HuH-7 (cell line): ENCODE measurements around the gene TMA7.
A peak's percentile ranks its signal among the peaks of the same experiment; 100 is the strongest.

ENCODE experiments used
- DNase-seq: peaks from one replicate; pipeline ENCODE4 v3.0.0; 2011; ENCODE audit warnings: low spot score

The TMA7 gene

DNA sequence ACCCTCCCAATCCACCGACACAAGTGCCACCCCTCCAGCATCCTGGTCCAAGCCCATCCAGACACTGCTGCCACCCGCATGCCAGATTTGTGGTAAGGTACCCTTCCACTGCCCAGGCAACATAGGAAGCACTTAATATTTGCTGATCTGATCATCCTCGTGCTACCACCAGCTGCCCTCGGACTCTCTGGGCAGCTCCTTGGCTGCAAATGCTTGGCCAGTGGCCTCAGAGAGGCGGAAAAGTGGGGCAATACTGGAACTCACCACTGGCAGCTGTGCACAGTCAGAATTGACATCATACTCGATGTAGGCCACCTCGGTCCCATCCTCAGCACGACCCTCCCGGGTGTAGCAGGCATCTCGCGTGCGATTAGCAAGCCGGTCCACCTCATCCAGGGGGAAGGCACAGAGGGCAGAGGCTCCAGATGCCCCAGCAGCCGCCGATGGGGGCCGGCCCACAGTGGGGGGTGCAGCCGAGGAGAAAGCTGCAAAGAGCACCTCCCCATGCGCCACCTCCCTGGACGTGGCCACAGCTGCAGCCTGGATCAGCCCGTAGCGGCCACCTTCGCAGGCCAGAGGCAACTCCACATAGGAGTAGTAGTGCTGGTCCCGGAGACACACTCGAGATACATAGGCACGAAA is 16.7 kb upstream of the TMA7 start:
- DNase-seq = no peak

DNA sequence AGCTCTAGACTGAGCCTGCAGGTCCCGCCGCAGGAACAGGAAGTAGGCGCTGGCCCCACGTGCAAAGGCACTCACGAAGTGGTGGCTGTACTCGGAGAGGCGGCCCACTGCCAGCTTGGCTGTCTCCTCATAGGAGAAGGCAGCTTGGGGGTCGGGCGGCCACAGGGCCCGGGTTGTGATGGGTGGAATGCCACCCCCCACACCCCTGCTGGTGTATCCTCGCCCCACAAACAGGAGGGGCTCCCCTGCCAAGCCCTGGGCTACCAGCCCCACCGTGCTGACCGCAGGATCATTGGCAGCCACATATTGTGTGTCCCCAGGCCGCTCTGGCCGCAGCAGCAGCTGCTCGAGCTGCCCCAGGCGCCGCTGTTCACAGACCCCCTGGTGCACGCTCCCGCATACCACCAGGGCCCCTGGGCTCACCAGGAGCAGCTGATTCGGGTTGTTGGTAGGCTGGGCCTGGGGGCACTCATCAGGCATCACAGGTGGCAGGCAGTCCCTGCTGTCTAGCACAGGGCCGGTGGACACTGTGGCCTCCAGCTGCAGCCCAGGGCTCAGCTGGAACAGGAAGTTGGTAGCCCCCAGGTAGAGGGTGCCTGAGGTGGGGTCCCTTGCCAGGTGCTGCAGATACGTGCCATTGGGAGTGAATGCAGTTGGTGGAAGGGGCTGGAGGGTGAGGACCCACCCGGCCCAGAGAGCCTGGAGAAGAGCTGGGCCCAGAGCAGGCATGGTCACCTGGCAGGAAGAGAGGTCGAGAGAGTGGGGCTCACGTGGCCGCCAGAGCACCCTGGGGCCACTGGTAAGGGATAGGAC is 16.0 kb upstream of the TMA7 start:
- no peak for DNase-seq

DNA sequence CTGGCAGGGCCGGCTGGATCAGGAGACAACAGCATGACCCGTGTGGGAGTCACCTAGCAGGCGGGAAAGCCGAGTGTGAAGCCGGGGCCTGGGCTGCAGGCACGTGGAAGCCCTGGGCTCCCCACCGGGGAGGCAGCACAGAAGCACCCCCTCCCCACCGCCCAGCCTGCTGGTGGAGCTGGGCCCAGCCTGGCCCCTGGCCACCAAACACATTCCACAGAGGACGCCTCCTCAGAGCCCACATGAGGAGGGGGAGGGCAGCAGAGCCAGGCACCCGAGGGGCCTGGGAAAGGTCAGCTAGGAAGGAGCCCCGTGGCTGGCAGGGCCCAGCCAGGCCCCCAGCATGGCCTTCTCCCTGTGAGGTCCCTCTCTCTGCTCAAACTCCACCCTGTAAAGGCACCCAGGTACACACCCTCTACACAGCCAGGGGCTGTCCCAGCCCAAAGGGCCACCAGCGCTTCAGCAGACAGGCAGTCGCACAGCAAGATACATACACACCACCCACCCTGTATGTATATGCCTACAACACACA is 14.7 kb upstream of the TMA7 start:
- no peak for DNase-seq

DNA sequence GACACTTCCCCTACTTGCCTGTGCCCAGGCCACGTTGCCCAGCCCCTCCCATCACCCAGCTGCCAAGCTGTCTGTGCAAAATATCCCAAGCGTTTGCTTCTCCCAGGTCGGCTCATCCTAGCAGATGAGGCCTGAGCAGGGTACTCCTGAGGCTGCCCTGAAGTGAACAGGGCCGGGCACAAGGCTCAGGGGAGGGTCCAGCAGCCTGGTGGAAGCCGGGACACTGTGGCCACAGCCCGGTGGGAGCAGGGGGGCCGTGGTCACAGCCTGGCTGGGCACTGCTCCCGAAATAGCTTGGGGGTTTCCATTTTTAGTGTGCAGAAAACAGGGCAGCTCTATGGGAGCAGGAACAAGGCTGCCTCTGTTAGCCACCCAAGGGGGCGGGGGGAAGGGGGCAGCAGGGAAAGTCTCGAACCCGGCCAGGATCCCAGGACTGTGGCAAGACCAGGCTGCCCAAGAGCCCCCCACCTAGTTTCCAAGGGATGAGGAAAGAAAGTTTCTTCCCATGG is 13.6 kb upstream of the TMA7 start:
- no peak for DNase-seq

DNA sequence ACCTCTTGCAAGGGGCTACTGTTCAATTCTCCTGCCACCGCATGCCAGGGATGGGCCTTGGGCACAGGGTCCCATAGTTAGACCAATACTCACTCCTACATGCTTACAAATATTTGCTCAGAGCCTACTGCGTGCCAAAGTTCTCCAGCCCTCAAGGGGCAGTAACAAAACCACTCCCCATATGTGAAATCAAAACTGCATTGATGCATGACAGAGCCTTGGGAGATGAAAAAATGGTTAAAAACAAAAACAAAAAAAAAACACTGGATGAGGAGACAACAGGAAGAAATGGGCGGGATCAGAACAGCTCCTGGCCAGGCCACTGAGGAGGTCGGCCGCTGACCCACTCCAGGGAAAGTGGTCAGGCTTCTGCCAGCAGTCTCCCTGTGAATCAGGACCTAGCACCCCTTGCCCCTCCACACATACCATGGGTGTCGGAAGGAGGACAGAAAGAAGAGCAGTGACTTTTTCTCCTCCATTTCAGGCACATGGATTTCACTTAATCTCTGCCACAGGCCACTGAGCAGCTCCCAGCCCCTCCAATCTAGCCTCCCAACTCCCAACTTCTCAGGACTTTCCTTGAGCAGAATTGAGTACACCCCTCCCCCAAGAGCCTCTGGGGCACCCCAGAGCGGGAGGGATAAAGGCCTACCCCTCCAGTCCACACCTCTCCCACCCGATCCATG is 13.0 kb upstream of the TMA7 start:
- DNase-seq = no peak

DNA sequence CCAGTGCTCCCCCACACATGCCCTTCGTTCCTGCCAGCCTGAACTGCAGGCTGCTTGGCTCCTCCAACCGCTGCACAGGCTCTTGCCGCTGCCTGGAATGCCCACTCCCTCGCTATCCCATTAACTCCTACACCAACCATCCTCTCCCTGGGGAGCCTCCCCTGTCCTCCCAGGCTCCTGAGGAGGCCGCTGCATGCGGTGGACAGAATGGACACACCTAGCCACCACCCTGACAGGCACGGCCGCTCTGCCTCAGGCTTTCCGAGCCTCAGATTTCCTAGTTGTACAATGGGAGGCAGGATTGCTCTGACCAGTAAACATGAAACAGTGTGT is 12.5 kb upstream of the TMA7 start:
- no peak for DNase-seq

DNA sequence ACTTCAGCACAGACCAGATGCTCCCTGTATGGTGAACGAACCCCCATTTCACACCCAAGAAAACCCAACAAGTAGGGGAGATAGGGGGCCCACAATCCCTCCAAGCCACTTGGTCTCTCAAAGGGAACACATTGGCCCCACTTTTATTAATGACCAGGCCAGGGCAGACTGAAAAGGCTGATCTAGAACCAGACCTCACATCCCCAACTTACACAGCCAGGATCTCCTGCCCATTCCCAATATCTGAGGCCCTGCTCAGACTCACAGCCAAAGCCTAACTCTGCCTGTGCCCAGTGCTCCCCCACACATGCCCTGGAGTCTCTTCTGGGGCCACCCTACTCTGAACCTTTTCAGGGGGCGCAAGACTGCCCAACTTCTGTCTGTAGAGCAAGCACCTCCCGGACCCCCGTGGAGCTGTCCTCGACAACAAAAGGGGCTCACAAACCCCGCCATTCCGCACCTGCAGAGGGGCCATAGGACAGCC is 11.9 kb upstream of the TMA7 start:
- no peak for DNase-seq

DNA sequence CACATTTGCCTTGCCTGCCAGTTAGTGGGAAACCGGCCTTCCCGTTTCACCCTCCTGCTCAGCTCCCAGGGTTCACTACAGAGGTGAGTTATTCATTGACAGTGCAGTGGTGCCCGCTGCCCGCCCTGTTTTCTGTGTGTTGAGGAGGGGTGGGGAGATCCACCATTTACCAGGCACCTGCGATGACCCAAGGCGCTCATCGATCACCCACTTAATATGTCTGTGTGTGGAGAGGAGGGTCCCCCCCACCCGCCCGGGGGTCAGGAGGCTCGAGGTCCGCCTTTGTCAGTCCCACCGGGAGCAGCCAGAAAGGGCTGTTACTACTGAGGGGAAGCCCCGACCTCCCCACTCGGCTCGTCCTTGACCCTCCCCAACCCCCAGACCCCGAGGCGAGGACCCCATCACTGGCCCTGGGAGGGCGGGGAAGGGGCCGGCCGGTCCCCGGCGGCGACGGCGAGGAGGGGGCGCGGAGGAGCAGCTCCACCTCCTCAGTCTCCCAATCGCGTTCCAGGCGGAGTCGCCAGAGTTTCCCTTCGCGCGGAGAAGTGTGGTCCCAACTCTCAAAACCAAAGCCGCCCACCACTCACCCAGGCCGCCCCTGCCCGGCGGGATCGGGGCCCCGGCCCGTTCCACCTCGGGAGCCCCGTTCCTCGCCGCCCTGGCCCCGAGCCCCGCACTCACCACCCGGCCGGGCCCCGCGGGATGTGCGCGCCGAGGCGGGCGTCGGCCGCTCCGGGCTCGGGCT is 11.3 kb upstream of the TMA7 start:
- DNase-seq = peak; percentile 99

DNA sequence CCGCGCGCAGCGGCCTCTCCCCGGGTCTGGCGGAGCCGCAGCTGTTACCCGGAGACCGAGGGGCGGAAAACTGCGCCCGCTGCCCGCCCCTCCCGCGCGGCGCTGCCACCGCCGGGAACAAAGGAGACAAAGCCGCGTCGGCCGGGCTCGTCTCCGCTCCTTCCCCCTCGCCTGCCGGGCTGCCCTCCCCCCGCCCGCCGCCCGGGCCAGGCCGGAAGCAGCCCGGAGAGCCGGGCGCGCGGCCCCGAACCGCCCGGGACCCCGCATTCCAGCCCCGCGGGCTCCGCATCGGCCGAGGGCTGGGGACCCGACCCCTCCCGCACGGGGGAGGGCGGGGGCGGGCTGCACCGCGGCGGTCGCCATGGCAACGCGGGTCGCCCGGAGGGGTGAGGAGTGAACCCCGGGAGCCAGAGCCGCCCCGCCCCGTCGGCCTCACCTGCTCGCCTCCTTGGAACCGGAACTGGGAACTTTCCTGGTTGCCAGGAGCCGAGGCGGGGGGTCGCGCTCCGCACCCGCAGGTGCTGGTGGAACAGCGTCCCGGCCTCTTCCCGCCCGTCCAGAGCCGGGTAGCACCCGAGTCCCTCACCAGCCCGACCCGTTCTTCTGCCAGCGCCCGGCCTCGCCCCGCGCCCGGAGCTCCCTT is 10.6 kb upstream of the TMA7 start:
- DNase-seq = peak; percentile 85

DNA sequence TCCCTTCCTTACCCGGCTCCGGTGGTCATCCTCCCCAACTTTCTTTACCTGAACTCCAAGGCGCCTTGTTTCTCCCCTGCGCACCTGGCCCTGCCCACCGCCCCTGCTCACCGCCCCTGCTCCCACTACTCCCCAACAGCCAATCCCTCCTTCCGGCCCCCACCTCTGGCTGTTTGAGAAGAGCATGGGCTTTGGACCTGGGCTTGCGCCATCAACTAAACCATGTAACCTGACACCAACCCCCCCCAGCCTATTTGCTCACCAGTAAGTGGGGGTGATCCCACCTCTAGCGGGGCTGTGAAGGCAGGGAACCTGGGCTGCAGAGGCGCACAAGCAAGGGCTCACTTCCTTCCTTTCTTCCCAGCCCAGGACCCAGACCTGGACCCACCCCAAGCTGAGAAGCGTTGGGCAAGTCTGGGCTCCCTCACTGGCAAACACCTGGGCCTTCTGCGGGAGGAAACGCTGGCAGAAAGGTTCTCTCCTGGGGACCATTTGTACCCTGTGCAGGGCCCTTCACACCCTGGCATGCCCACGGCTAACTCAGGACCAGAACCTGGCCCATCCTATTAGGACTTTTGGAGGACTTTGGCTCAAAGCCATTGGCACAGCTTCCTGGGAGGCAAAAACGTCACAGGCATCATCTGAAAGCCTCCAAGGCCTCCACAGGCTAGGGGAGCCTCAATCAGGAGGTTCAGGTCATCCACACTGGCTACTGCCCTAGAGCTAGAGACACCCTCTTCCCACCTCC is 9.9 kb upstream of the TMA7 start, which contains the start of gene PLXNB1:
Gene PLXNB1 (minus strand): TSS at position 127 of the 748 bp plus-strand sequence. CDS start 5,475 bp downstream, outside the sequence.
- DNase-seq = peak; percentile 96

DNA sequence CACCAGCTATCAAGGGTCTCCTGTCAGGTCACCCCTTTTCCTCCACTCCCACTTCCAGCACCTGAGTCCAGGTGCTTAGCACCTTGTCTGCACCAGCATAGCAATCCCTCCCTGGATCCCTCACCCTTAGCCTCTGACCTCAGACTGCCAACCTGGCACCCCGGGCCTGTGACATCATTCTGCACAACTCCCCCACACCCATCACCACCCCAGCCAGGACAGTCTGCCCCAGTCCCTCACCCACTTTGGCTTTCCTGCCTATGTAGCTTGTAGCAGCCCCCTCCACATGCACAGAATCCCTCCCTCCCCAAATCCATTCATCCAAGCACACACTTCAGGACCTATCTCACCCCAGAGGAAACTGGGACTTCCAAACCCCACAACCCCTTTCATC is 9.4 kb upstream of the TMA7 start:
- no peak for DNase-seq

DNA sequence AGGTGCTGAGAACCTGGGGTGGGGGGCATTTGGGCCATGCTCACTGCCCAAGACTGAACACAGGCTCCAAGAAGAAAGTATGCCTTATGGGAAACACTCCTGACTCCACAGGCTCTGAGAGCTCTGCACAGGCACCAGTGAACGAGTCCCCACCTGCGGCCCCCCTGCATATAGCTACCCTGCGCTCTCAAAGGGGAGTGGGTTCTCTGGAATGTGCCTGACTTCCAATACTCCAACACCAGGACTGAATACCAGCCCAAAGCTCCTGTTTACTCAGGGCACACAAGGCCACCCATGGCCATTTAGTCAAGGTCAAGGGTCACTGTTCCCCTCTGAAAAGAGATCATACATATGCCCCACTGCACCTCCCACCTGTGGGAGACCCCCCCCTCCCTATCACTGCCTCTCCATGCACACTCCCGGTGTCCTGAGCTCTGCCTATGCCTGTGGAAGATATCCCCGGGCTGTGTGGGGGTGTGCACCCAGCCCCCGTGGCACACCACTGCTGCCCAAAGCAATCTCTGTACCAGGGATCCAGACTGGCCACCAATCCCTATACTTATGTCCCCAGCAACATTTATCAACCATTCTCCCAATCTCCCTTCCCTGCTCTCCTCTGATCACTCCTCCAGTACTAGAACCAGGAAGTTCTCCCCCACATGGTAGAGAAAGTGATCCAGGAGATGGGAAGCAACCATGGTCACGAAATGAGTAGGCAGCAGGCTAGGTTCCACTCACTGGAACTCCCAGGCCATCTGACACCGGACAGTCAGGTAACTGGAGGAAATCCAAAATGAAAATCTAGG is 8.6 kb upstream of the TMA7 start:
- DNase-seq = no peak

DNA sequence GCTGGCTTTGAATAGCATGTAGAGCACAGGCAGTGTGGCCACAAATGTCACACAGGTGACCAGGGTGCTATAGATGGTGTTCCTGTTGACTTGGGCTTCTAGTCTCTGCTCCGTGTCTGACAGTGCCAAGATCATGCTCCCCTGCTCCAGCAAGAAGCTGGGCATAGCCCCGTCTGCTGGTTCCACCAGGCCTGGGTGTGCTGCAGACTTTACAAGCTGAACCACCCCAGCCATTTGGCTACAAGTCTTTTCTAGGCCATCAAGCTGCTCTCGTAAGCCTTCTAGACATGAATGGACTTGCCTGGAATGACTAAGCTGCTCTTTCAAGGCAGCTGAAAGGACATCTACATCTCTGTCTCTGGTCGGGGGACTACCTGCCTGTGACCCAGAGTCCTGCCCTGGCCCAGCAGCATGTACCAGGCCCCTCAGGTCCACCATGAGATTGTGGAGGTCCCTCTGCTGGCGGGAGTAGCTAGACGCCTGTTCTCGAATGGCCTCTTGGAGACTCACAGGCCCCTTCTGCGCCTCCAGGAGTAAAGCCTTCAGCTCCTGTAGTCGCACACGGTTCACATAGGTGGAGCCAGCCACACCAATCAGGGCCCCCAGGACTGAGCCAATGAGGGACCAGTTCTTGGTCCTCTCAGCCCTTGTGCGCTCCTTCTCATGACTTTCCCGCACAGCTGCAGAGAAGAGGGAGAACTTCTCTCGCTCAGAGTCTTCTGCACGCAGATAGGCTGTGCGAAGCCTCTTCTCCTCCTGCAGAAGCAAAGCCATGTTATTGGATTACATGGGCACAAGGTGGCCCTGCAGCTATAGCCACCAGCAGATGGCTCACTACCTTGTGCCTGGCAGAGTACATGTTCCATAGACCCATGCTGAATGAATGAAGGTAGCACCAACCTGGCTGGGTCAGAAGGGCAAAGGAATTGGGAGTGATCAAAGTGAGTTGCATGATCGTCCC is 7.4 kb upstream of the TMA7 start:
- no peak for DNase-seq

DNA sequence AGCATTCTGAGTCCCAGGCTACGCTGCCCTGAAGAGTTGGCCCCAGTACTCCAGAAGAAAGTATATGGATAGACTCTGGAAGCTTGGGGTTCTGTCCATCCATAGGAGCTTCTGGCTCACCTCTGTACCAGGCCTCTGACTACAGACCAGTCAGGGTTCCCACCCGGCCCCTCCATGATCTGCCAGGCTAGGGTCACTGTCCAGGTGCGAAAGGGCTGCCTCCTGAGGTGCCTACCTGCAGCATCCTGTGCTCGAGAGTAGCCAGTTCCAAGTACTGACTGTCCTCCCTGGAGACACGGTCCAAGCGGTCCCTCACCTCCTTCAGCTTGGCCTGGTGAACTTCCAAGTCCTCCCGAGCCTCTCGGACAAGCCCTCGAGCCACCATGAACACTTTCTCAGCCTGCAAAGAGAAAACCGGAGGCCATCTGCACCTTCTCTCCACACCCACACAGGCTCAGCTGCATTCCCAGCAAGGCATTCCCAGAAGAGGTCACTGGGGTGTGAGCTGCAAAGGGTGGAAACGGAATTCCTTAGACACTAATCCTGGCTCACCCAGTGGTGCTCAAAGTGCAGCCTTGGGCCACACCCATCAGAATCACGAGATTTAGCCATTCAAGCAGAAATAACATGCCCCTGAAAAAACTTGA is 6.5 kb upstream of the TMA7 start:
- DNase-seq = no peak

DNA sequence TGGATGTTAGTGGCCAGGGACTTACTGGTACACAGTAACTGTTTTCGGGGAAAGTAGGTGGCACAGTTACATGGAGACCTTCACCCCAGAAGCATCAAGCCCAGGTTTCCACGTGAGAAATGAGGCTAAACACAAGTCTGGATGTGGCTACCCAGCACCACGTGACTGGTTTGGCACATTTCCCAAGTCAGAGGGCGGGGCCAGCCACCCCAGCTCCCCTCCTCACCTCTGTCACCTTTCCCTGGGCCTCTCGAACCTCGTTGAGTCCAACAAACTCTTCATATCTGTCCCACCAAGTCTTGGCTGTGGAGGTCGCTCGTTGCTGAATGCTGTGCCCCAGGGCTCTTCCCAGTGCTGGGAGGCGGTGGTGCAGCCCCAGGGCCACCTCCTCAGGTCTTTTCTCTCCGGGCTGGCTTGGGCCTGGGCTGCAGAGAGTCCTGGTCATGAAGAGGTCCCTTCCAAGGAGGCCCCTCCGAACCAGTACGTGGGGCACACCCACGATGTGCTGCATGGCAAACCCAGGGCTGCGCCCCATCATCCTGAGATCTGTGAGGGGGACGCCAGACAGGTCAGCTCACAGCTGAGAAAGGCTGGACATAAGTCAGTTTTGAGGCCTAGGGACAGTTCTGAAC is 5.3 kb upstream of the TMA7 start:
- no peak for DNase-seq

DNA sequence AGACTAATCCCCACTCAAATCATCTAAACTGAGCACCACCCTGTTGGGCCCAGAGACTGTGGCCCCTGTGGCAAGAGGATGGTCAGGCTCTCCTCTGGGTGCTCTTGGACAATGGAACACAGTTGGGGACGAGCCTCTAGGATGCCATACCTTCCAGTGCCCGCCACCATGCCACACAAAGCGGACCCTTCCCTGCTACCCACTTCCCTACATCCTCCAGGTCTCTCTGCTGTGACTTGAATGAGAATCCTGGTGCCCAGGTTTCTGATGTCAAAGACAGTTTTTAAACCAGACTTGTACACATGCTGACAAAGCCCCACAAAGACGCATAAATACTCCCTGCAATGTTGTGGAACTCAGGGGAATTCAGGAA is 4.8 kb upstream of the TMA7 start:
- DNase-seq = no peak

DNA sequence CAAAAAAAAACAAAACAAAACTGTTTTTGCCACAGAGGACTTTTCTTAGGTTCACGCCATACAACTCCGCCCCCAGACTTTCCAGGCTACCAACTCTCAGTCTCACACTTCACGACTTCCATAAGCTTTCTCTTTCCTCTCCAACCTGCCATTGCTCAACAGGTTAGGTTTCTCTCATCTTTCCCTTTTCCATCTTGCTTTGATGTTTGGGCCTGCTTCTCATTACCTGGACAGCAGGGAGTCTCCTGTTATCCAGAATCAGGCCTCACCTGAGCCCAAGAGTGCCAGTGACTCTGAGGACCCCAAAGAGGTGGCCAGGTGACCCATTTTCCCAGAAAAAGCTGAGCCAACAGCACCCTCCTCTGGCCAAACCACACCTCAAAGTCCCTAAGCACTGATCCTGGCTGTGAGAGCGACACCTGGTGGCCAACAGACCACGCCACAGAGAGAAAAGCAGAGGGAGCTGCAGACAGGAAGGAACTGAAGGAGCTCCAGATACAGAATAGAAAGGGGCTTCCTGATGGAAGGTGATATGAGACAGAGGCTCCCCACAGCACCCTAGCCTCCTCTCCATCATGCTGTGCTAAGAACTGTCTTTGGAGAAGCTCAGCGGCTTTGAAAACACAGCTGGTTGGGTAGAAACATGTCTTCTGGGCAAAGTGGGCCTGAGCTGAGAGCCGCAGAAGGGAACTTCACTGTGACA is 4.1 kb upstream of the TMA7 start:
- DNase-seq = peak; percentile 92
